ENCODE measurements around the gene SLC9A3.
"Not testable (repeated sequence)": the region's sequence is repeated elsewhere in the genome, so short reads cannot be mapped to it uniquely, and the experiment has no call there.

SLC9A3 gene

DNA sequence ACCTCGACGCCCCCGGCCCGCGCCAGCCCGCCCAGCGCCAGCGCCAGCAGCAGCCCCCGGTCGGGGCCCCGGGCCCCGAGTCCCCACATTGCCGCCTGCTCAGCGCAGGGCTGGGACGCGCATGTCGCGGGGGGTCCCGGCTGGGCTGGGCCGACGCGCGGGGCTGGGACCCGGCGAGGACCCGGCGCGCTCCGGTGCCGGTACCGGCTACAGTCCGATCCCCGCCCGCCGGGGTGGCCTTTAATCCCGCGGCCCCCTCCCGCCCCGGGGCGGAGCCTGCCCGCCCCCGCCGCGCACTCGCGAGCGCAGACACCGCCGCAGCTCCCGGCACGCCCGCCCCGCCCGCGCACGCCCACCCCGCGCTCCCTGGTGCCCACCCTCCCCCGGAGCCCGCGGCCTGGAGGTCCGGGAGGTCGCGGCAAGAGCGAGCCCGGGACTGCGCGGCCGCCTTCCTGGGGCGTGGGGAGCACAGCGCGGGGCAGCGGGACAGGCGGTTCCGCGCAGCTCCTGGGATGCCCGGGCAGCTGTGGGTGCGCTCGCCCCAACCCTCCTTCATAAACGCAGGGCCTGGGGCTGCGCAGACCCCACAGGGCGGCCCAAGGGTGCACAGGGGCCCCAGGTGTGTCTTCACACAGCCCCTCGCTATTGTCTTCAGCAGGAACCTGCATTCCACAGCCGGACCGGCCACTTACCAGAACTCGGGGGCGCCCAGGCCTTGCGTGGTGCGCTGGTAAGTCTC, at the start of gene SLC9A3:
TSS of gene SLC9A3 (minus strand) at position 216 of the 739 bp plus-strand sequence.
- no peak for DNase-seq

DNA sequence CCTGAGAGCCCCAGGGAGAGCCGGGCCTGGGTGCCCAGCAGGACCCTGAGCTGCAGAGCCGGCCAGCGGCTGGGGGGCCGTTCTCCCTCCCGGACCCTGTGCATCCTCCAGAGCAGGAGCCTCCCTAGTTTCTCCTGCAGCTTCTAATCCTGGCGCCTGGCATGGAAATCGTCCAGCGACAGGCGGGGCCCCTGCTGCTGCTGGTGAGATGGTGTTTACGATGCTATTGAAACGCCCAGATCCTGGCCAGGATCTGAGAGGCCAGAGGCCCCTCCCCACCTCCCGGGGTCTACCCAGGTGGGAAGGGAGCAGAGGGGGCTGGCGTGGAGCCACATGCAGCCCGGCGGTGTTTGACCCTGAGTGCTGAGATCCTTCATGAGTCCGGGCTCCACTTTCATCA, 49.7 kb upstream of the SLC9A3 start:
- no peak for DNase-seq

DNA sequence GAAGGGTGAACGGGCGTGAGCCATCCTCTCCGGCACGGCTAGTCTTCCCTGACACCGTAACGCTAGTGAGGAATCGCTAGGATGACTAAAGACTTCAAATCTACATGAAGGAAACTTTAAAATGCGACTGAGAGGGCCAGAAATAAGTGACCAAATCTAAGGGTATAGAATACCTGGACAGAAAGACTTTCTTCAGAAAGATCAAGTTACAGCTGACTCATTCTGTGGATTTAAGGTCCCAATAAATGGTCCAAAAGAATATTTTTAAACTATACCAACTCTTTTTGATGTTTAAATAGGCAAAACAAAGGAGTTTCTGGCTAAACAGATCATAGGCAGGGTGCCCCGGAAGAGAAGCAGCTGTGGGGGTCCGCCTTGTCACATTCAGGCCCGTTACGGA, 49.0 kb upstream of the SLC9A3 start:
- no peak for DNase-seq

DNA sequence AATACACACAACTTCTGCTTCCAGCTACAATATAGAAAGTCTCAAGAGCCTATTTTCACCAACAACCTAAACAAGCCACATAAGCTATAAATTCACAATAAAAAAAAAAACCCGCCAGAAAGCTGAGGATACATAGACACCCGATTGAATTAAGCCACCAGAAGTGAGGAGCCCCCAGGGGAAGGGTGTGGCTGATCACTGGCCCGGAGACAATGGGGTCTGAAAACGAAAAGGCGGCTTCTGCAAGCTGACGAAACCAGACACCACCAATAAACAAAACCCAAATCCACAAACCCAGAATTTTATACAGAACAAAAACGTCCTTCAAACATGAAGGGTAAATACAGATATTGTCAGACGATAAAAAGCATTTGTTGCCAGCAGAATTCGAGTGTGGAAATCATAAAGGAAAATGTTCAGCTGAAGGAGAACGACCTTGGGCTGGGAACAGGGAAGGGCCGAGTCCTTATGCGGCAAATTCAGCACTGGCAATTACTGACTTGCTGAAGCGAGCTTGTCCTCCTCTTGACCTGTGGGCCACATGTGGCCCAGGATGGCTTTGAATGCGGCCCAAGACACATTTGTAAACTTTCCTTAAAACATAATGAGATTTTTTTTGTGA, 48.3 kb upstream of the SLC9A3 start:
- DNase-seq: peak; percentile 56 to 67

DNA sequence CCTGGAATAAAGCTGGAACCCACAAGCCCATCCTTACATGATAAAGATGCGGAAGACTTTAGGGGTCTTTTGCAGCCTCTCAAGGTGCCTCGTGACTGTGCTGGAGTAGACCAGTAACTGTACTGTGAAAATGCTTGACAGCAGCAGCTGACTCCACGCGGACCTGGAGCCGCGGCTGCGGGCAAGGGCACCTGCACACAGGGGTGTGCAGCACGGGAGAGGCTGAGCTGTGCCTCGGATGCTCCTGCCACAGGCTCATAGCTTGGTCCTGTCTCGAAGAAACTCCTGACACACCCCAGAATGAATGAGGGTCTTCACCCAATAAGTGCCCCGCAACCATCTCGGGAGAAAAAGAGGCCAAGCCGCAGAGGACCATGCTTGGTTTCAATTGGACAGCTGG, 47.5 kb upstream of the SLC9A3 start:
- no peak for DNase-seq

DNA sequence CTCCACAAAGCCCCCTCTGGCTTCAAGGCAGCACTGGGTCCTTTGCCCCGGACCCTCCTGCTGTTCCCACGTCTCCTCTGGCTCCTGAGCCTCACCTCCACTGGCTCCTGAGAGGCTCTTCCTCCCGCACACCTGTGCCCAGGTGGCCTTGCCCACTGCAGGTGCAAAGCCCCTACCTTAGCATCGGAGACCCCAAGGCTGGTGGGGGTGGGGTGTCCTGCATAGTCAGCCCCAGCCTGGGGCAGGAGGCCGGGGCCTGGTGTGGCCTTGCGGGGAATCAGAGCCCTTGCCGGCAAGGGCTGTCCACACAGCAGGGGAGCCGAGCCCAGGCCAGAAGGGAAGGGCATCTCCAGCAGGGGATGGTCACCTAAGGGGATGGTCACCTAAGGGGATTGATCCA, 46.6 kb upstream of the SLC9A3 start:
- DNase-seq: no peak

DNA sequence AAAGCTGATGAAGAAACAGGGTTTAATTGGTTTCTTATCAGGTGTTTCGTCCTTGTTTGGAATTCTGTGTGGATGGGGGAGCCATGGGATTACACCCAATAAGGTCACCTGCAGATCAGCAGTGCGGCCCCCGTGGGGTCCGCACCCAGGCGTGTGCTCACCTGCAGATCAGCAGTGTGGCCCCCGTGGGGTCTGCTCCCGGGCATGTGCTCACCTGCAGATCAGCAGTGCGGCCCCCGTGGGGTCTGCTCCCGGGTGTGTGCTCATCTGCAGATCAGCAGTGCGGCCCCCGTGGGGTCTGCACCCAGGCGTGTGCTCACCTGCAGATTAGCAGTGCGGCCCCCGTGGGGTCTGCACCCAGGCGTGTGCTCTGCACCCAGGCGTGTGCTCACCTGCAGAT, 46.2 kb upstream of the SLC9A3 start:
- no peak for DNase-seq

DNA sequence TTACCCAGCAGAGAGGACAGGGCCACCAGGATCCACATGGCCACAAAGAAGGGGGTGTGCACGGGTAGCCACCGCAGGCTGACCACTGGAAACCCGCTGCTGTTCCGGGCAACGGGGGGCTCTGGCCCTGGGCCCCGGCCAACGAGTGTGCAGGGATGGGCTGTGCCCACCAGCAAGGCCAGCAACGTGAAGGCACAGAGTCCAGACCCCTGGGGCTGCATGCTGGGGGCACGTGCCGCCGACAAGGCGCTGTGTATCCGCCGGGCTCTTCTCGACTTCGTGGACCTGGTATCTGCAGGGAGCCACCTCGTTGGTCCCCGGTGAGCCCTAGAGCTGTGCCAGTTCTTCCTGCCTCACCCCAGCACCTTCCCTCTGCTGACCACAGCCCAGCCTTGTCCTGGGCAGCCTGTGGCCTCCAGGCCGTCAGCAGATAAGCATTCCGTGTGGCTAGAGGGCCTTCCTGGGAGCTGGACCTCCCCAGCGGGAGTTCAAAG, 45.7 kb upstream of the SLC9A3 start:
- DNase-seq: no peak

DNA sequence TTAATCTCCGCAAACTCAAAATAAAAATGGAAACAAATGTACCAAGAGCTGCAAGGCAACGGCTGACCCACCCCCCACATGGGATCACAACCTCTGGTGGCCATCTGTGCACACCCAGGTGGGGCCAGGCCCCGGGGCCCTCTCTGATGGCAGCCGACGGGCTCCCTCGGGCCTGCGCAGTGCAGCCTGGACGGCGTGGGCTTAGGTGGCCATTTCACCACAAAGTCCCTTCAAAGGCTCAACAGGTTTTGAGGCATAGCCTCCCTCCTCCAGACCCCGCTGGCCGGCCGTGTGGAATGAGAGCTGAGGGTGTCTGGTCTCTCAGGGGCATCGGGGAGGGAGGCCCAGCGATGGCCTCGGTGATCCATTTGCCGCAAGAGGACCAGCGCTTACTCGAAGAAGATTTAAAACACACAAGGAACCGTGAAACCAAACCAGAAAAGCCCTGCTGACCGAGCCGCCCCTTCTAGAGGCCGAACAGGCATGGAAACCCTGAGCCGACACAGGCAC, 45.2 kb upstream of the SLC9A3 start:
- no peak for DNase-seq

DNA sequence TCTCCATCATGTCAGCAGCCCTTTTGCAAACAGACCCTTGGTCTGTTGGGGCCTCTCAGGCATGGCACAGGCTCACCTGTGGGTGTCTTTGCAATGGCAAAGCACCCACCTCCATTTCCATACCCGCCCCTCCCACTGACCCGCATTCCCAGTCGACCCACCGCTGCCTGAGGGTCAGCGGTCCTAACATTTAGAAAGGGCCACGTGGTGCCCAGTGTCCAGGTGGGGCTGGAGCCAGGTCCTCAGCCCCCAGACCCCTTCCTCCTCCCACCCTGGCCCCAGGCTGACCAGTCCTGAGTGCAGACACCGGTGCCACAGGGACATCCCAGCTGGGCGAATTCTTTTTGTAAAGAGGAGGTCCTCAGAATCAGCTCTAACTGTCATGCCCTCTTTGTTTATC, 44.6 kb upstream of the SLC9A3 start:
- no peak for DNase-seq

DNA sequence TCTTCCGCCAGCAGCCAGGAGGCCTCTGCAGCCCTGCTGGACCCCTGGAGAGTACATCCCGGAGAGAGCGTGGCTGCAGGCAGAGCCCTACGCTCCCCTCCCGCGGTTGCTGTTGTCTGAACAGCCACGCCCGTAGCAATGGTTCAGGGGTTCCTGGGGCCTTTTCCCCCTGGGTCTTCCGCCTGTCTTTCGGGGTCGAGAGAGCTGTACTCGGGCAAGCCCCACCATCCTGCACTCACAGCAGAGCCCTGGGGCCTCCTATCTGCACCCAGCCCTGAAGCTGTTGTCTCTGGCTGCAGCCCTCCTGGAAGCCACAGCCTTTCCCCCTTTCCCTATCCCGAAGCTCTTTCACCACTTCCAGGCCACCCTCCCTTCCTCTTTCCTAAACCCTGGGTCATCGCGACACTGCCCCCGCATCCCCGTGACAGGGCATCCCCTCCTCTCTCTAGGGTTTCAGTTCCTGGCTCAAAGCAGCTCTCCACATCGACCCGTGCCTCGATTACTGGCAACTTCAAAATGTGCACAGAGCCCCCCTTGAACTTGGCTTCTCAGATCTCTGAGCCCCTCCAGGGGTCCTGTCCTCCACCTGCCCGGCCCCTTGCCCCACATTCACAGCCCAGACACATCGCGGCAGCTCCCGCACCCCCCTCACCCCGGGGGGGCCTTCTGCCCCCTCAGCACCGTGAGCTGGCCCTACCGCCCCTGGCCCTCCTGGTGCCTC, 44.0 kb upstream of the SLC9A3 start:
- DNase-seq: no peak

DNA sequence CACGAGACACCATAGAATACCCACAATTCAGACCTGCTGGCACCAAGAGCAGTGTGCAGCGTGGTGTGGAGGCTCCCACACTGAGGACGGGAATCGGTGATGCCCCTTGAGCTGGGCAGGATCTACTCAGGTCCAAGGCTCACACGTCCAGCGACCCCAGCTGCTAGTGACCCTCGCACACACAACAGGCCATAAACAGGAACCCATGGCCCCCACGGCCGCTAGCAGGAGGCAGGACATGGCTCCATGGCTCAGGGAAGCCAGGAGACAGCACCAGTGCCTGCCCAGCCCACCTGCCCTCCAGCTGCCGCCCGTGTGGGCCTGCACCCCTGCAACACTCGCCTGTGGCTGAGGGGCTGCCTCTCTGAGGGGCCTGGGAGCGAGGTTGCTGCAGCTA, 43.4 kb upstream of the SLC9A3 start:
- no peak for DNase-seq

DNA sequence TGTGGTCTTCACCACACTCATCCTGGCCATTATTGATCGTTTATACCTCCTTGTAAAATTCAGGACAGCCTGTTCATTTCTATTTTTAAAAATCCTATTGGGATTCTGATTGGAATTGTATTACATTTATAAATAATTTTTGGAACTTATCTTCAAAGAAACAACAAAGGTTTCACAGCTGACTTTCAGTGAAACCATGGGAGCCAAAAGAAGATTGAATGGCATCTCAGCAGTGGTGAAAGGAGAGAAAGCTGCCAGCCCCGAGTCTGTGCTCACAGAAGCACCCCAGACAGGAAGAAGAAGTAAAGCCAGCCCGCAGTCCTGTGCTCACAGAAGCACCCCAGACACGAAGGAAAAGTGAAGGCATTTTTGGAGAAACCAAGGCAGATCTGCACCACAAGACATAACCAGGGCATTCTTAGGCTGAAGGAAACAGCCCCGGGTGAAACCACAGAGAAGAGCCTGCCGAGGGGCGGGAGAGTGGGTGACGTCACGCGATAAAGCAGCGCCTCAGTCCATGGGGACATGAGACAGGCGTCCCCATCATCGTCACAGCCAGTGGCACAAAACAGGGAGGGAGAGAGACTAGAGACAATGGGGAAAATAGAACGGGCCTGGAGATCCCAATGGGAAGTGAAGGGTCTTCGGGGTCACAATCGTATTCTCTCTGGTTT, 42.5 kb upstream of the SLC9A3 start:
- no peak for DNase-seq

DNA sequence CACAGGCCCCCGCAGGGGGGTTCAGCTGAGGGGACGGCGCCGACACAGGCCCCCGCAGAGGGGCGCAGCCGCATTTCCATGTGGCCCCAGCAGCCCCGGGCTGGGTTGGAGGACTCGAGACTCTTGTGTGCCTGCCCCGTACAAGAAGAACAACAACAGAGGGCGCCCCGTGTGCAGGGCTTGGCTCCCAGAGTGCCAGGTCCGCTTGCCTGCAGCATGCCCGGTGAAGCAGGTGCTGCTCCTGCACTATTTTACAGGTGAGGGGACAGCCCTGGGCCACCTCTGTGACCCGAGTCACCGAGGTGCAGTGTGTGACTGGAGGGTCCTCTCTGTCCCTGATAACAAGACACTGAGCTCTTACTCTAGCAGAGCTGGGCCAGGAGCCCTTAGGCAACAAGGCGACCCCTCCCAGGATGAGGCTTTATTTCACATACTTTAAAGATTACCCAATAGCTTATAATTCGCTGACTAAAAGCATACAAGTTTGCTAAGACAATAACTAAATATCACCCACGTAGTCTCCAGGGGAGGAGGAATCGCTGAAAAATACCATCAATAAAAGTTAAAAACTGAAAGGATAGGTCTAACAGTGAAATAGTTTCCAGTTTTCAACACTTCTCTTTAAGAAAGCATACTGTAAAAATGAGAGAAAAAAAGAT, 41.7 kb upstream of the SLC9A3 start:
- no peak for DNase-seq

DNA sequence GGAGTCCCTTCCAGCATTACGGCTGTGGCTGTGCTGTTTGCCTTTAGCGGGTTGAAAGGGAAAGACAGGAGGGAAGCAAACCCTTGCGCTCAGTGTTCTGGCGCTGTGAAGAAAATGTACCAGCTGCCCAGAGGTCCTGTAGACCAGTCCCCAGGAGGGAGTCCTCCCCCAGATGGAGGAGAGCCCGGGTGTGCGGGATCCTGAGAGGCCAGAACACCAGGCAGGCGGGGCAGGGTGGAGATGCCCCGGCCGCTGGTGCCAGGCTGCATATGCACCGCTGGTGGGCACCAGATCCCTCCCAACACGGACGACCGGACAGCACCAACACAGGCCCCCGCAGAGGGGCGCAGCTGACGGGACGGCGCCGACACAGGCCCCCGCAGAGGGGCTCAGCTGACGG, 37.2 kb upstream of the SLC9A3 start:
- DNase-seq: no peak

DNA sequence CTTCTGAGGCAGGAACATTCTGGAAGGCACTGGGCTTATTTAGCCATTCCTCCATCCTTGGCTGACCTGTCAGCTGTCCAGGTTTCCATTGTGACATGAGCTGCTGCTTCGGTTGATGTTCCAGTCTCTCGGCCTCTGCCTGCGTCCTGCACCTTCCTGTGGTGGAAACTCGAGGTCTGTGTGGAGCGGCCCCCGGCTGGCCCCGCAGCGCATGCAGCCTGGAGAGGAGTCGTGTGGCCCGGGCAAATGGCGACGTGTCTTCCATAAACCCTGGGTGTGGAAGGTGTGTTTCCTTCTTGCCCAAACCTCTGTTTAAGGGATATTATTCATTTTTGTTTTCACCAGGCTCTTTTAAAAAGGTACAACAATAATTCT, 36.5 kb upstream of the SLC9A3 start:
- DNase-seq: no peak

DNA sequence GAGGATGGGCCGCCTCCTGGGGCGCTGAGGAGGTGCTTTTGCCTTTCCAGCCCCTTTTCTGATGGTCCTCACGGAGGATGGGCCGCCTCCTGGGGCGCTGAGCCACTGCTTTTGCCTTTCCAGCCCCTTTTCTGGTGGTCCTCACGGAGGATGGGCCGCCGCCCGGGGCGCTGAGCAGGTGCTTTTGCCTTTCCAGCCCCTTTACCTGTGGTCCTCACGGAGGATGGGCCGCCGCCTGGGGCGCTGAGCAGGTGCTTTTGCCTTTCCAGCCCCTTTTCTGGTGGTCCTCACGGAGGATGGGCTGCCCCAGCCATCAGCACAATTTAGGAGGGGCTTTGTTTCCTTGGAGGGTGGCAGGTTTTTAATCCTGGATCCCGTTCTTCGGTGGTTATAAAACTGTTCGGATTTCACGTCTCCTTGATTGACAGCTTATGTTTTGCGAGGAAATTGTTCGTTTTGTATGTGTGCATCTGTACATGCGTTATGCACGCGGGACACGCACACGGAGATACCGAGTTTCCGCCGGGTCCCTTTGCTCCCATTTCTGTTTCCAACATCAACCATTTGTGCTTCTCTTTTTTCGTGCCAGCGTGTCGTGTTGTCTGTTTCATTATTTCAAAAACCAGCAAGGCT, 34.7 kb upstream of the SLC9A3 start:
- no peak for DNase-seq

DNA sequence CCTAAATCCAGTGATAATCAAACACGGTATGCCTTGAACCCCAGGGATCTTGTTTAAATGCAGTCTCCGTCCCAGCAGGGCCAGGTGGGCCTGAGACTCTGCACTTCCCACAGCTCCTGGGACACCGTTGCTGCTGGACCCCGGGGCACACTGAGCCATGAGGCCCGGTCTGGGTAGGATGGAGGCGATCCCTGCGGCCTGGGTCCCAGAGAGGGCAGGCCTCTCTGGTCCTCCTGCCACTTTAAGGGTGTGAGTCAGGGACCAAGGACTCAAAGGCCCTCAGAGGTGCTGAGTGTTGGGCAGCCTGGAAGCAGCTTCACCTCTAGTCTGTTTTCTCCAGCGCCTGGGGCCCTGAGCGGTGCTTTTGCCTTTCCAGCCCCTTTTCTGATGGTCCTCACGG, 34.1 kb upstream of the SLC9A3 start:
- no peak for DNase-seq

DNA sequence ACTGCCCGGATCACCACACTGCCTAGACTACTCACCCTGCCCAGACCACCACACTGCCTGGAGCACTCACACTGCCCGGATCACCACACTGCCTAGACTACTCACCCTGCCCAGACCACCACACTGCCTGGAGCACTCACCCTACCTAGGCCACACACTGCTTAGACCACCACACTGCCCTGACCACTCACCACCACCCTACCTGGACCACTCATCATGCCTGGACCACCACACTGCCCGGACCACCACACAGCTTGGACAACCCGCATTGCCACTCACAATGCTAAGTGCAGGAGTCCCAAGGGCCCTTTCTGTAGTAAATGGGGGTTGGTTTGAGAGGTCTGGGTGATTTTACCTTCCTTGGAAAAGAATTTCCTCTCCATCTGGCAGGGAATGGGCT, 33.7 kb upstream of the SLC9A3 start:
- DNase-seq: not testable (repeated sequence)

DNA sequence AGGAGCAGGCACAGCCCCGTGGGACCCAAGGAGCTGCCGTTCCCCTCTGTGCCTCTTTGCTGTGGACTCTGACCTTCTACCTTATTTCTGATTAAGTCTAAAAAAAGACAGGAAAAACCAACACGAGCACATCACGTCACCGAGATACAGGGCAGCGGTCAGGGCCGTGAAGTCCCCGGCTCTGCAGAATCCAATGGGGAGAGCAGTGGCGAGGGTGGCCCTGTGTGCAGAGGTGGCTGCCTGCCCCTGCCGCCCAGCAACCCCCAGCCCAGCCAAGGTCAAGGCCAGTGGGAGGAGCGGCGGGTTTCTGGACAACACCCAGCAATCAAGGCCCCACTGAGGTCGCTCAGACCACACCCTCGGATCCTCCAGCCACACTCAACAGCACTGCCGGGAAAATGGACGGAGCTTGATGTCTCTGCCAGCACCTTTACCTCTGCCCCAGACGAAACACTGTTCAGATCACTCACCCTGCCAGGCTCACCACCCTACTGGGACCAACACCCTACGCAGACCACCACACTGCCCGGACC, 32.7 kb upstream of the SLC9A3 start:
- DNase-seq: no peak

DNA sequence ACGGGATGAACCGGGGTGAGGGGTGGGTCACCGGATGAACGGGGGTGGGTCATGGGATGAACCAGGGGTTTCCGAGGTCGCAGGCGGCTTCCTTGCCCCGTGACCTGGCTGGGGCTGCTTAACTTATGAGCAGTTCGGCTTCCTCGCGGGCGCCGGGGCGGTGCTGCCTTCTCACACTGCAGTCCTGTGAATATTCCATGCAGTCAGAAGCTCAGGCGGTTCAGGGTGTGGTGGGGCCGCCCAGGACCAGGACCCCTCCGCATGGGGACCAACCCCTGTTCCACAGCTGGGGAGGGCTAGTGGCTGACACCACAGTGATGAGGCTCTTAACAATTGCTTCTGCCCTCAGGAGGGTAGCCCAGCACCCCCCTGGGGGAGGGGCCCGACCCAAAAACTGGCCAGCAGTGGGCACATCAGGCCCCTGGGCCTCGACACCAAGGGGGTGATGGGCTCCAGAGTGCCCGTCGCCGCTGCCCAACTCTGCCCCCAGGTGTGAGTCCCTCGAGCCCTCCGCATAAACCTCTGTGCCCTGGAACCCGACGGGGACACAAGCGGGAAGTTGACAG, 30.9 kb upstream of the SLC9A3 start:
- DNase-seq: no peak
